ENCODE measurements around the gene BBS2. TPM values are rescaled to one million over a fixed set of nuclear protein-coding genes. Genes with fewer than 3 reads are reported as not detected.
A peak's percentile ranks its signal among the peaks of the same experiment; 100 is the strongest.

Gene BBS2
- total RNA-seq, 4 donors from 2014 or later = 38.7 to 171 (median 41.2) TPM

- Histone ChIP-seq H3K27ac (peak overlapping the region; percentile 86 to 93 (median 91)), H3K4me3 (peak overlapping the region; percentile 58 to 85 (median 84)), H3K4me1 (peaks cover 20 to 43% (median 26%) of the 10 kb centered on the region in 4 donors), H3K27me3 (no peaks in the 10 kb centered on the region), H3K36me3 (peaks cover 0 to 20% (median 5%) of the 10 kb centered on the region in 4 donors), H3K9me3 (no peaks in the 10 kb centered on the region)
- intact Hi-C loops (cut with DNase I; ENCODE audit: low total_unique reads) = no loop called here
- no peak for DNase-seq
- 9 to 11% methylated on average over 8 to 18 of the region's 18 CpGs for WGBS, 2 donors (ENCODE audit: low coverage in 1 of 2)
- no peak for TF ChIP-seq POLR2A (IDR thresholded peaks at IDR 0.05)
- TF ChIP-seq CTCF (IDR thresholded peaks at IDR 0.05) = no peak
- no peak for TF ChIP-seq POLR2AphosphoS5 (IDR thresholded peaks at IDR 0.05)
- no peak for TF ChIP-seq EP300 (IDR thresholded peaks at IDR 0.05; ENCODE audit: low read depth)
- in situ Hi-C loops (cut with MboI; ENCODE audit: low pct_ligation_motif_present in 1 of 4, low pct_unique_long_range_greater_than_20kb in 1 of 4, low sequenced_read_pairs in 3 of 4) = no loop called here
Observed at GRCh38 chr16:56450275-56450985, 69.4 kb downstream of the BBS2 start.

GRCh38 chr16:56448005-56448404 lies 71.8 kb downstream of the BBS2 start:
- Histone ChIP-seq H3K4me1 (peaks cover 20 to 39% (median 24%) of the 10 kb centered on the region in 4 donors), H3K27ac (no peak overlapping the region), H3K9me3 (no peaks in the 10 kb centered on the region), H3K27me3 (no peaks in the 10 kb centered on the region), H3K4me3 (no peak overlapping the region), H3K36me3 (peaks cover 0 to 15% (median 3%) of the 10 kb centered on the region in 4 donors)
- DNase-seq = no peak
- in situ Hi-C loops (cut with MboI; ENCODE audit: low pct_ligation_motif_present in 1 of 4, low pct_unique_long_range_greater_than_20kb in 1 of 4, low sequenced_read_pairs in 3 of 4) (no loop called here), intact Hi-C loops (cut with DNase I; ENCODE audit: low total_unique reads) (no loop called here)
- TF ChIP-seq CTCF (IDR thresholded peaks at IDR 0.05) (no peak), POLR2A (IDR thresholded peaks at IDR 0.05) (no peak), POLR2AphosphoS5 (IDR thresholded peaks at IDR 0.05) (no peak)

- TF ChIP-seq EP300 (IDR thresholded peaks at IDR 0.05; ENCODE audit: low read depth) = no peak
- TF ChIP-seq POLR2AphosphoS5 (IDR thresholded peaks at IDR 0.05) = no peak
- no peak for TF ChIP-seq CTCF (IDR thresholded peaks at IDR 0.05)
- TF ChIP-seq POLR2A (IDR thresholded peaks at IDR 0.05) = no peak
- no peaks in the 10 kb centered on the region for H3K27me3 ChIP-seq
- intact Hi-C loops (cut with DNase I; ENCODE audit: low total_unique reads) = no loop called here
- H3K36me3 ChIP-seq = peaks cover 0 to 16% (median 7%) of the 10 kb centered on the region in 4 donors
- peaks cover 13 to 31% (median 17%) of the 10 kb centered on the region in 4 donors for H3K4me1 ChIP-seq
- no peak overlapping the region for H3K4me3 ChIP-seq
- 29 to 58% methylated on average over 2 of the region's 2 CpGs for WGBS, 2 donors (ENCODE audit: low coverage in 1 of 2)
- no peaks in the 10 kb centered on the region for H3K9me3 ChIP-seq
- no peak for DNase-seq
- no peak overlapping the region for H3K27ac ChIP-seq
- in situ Hi-C loops (cut with MboI; ENCODE audit: low pct_ligation_motif_present in 1 of 4, low pct_unique_long_range_greater_than_20kb in 1 of 4, low sequenced_read_pairs in 3 of 4) = no loop called here
Observed at GRCh38 chr16:56447286-56447685, 72.5 kb downstream of the BBS2 start.

- in situ Hi-C loops (cut with MboI; ENCODE audit: low pct_ligation_motif_present in 1 of 4, low pct_unique_long_range_greater_than_20kb in 1 of 4, low sequenced_read_pairs in 3 of 4) = no loop called here
- no peak for DNase-seq
- WGBS, 2 donors (ENCODE audit: low coverage in 1 of 2) = 100% methylated on average over 1 of the region's 1 CpG; no CpG with 5 or more reads in 1 of the 2 donors
Observed at GRCh38 chr16:56438038-56438437, 81.8 kb downstream of the BBS2 start.

More at GRCh38 chr16:56438038-56438437, 81.8 kb downstream of the BBS2 start:
- H3K9me3 ChIP-seq = no peaks in the 10 kb centered on the region
- no peak overlapping the region for H3K4me3 ChIP-seq
- H3K36me3 ChIP-seq = peaks cover 0 to 35% (median 17%) of the 10 kb centered on the region in 4 donors
- H3K27ac ChIP-seq = no peak overlapping the region
- H3K27me3 ChIP-seq = no peaks in the 10 kb centered on the region
- H3K4me1 ChIP-seq = no peaks in the 10 kb centered on the region
- intact Hi-C loops (cut with DNase I; ENCODE audit: low total_unique reads) = no loop called here
- no peak for TF ChIP-seq POLR2AphosphoS5 (IDR thresholded peaks at IDR 0.05)
- no peak for TF ChIP-seq POLR2A (IDR thresholded peaks at IDR 0.05)
- no peak for TF ChIP-seq CTCF (IDR thresholded peaks at IDR 0.05)
- no peak for TF ChIP-seq EP300 (IDR thresholded peaks at IDR 0.05; ENCODE audit: low read depth)

All from transverse colon (tissue), 4 donors.